ENCODE measurements around the gene GET3. TPM values are rescaled to one million over a fixed set of nuclear protein-coding genes. Genes with fewer than 3 reads are reported as not detected.

GET3 gene
- total RNA-seq, 2 experiments from 2014 or later = 61.8 to 62.9 TPM

- POLR2A ChIA-PET = interaction anchor here (0.7 to 10.1 kb wide), 24 partner anchors 8 to 157 kb away, joined by 3 to 250 read pairs (median 6); partner anchors contain the start of genes BEST2, DHPS, DNASE2 and FBXW9
- Mint-ChIP-seq H3K36me3 (ENCODE audit: low read depth) (peaks cover 47% of the 10 kb centered on the region), H3K9me3 (no peaks in the 10 kb centered on the region), H3K4me3 (peak overlapping the region; percentile 95), H3K4me1 (peaks cover 52% of the 10 kb centered on the region), H3K27me3 (no peaks in the 10 kb centered on the region), H3K27ac (peak overlapping the region; percentile 89)
- CTCF ChIA-PET = interaction anchor here (0.5 to 11.3 kb wide), 22 partner anchors 9 to 391 kb away, joined by 3 to 136 read pairs (median 4); partner anchors contain the start of genes JUNB and TNPO2
- DNase-seq = peak; percentile 68
Measured at GRCh38 chr19:12733369-12734214, 3.7 kb upstream of the GET3 start.

- no peaks in the 10 kb centered on the region for H3K9me3 Mint-ChIP-seq
- H3K4me3 Mint-ChIP-seq = peak overlapping the region; percentile 100
- CTCF ChIA-PET = interaction anchor here (1.2 to 11.3 kb wide), 6 partner anchors 15 to 147 kb away, joined by 4 to 136 read pairs (median 6); no protein-coding TSS in a partner anchor
- no peak for DNase-seq
- H3K36me3 Mint-ChIP-seq (ENCODE audit: low read depth) = peaks cover 30% of the 10 kb centered on the region
- H3K4me1 Mint-ChIP-seq = peaks cover 40% of the 10 kb centered on the region
- POLR2A ChIA-PET = interaction anchor here (0.9 to 10.1 kb wide), 11 partner anchors 7 to 153 kb away, joined by 3 to 250 read pairs (median 4); partner anchors contain the start of genes FBXW9, GCDH, RNASEH2A and TNPO2
- H3K27me3 Mint-ChIP-seq = no peaks in the 10 kb centered on the region
- peak overlapping the region; percentile 89 for H3K27ac Mint-ChIP-seq
Measured at GRCh38 chr19:12737835-12738351, 596 bp downstream of the GET3 start.

GRCh38 chr19:12745166-12745897 lies 8.0 kb downstream of the GET3 start:
- H3K4me3 Mint-ChIP-seq = no peak overlapping the region
- H3K27ac Mint-ChIP-seq = peak overlapping the region; percentile 14
- H3K27me3 Mint-ChIP-seq = peaks cover 3% of the 10 kb centered on the region
- ChIA-PET CTCF (interaction anchor here (1.4 to 1.8 kb wide), 2 partner anchors 12 to 15 kb away, joined by 4 to 5 read pairs; no protein-coding TSS in a partner anchor), POLR2A (interaction anchor here (1.0 kb wide), 1 partner anchor 8 kb away, joined by 3 read pairs; the partner anchor contains the start of gene GET3)
- no peak for DNase-seq
- peaks cover 6% of the 10 kb centered on the region for H3K4me1 Mint-ChIP-seq
- peaks cover 9% of the 10 kb centered on the region for H3K9me3 Mint-ChIP-seq
- peaks cover 40% of the 10 kb centered on the region for H3K36me3 Mint-ChIP-seq (ENCODE audit: low read depth)

GRCh38 chr19:12748489-12748888 lies 11.2 kb downstream of the GET3 start:
- CTCF ChIA-PET = interaction anchor here (1.0 to 2.6 kb wide), 3 partner anchors 9 to 48 kb away, joined by 3 to 12 read pairs (median 11); no protein-coding TSS in a partner anchor
- peaks cover 29% of the 10 kb centered on the region for H3K36me3 Mint-ChIP-seq (ENCODE audit: low read depth)
- peaks cover 4% of the 10 kb centered on the region for H3K4me1 Mint-ChIP-seq
- no peak overlapping the region for H3K27ac Mint-ChIP-seq
- no peak overlapping the region for H3K4me3 Mint-ChIP-seq
- peaks cover 9% of the 10 kb centered on the region for H3K27me3 Mint-ChIP-seq
- POLR2A ChIA-PET = interaction anchor here (1.8 kb wide), 1 partner anchor 25 kb away, joined by 4 read pairs; no protein-coding TSS in a partner anchor
- DNase-seq = no peak
- peaks cover 9% of the 10 kb centered on the region for H3K9me3 Mint-ChIP-seq

GRCh38 chr19:12749938-12750521 lies 12.7 kb downstream of the GET3 start:
- Mint-ChIP-seq H3K27me3 (peaks cover 9% of the 10 kb centered on the region), H3K4me1 (peaks cover 4% of the 10 kb centered on the region), H3K27ac (no peak overlapping the region), H3K36me3 (ENCODE audit: low read depth) (peaks cover 26% of the 10 kb centered on the region), H3K9me3 (peaks cover 9% of the 10 kb centered on the region), H3K4me3 (no peak overlapping the region)
- DNase-seq = no peak
- CTCF ChIA-PET = interaction anchor here (0.7 to 1.7 kb wide), 3 partner anchors 11 to 145 kb away, joined by 3 to 8 read pairs (median 4); no protein-coding TSS in a partner anchor
- POLR2A ChIA-PET = interaction anchor here (1.3 kb wide), 1 partner anchor 13 kb away, joined by 4 read pairs; the partner anchor contains the start of gene GET3

- no peak for DNase-seq
- peaks cover 9% of the 10 kb centered on the region for H3K9me3 Mint-ChIP-seq
- POLR2A ChIA-PET = interaction anchor here (1.3 kb wide), 1 partner anchor 17 kb away, joined by 3 read pairs; no protein-coding TSS in a partner anchor
Measured at GRCh38 chr19:12750851-12751250, 13.6 kb downstream of the GET3 start.

GRCh38 chr19:12751635-12752034 lies 14.3 kb downstream of the GET3 start, which contains the start of gene BEST2:
Gene BEST2, plus strand, starts transcription at chr19:12751791. Its CDS starts 802 bp downstream, at chr19:12752593.
- Mint-ChIP-seq H3K4me1 (peaks cover 4% of the 10 kb centered on the region), H3K4me3 (no peak within 1 kb of the TSS), H3K36me3 (ENCODE audit: low read depth) (peaks cover 18% of the 10 kb centered on the region), H3K27me3 (peaks cover 9% of the 10 kb centered on the region), H3K9me3 (peaks cover 9% of the 10 kb centered on the region), H3K27ac (no peak within 1 kb of the TSS)
- CTCF ChIA-PET = no interaction called here
- POLR2A ChIA-PET = interaction anchor here (1.3 kb wide), 1 partner anchor 18 kb away, joined by 3 read pairs; no protein-coding TSS in a partner anchor
- no peak for DNase-seq

More at GRCh38 chr19:12750851-12751250, 13.6 kb downstream of the GET3 start:
- peaks cover 24% of the 10 kb centered on the region for H3K36me3 Mint-ChIP-seq (ENCODE audit: low read depth)
- no peak overlapping the region for H3K4me3 Mint-ChIP-seq
- H3K27me3 Mint-ChIP-seq = peaks cover 9% of the 10 kb centered on the region
- H3K4me1 Mint-ChIP-seq = peaks cover 4% of the 10 kb centered on the region
- no peak overlapping the region for H3K27ac Mint-ChIP-seq
- CTCF ChIA-PET = interaction anchor here (0.7 to 1.6 kb wide), 2 partner anchors 46 to 146 kb away, joined by 3 to 4 read pairs; no protein-coding TSS in a partner anchor

- Mint-ChIP-seq H3K4me1 (peaks cover 4% of the 10 kb centered on the region), H3K36me3 (ENCODE audit: low read depth) (peaks cover 13% of the 10 kb centered on the region), H3K27me3 (peaks cover 9% of the 10 kb centered on the region), H3K9me3 (peaks cover 9% of the 10 kb centered on the region), H3K4me3 (no peak overlapping the region), H3K27ac (no peak overlapping the region)
- CTCF ChIA-PET = interaction anchor here (0.6 to 2.0 kb wide), 2 partner anchors 14 to 46 kb away, joined by 3 to 4 read pairs; no protein-coding TSS in a partner anchor
- POLR2A ChIA-PET = interaction anchor here (1.0 to 1.5 kb wide), 3 partner anchors 15 to 139 kb away, joined by 3 to 4 read pairs (median 3); partner anchors contain the start of genes GCDH and GET3
- DNase-seq = no peak
Measured at GRCh38 chr19:12752056-12752781, 14.9 kb downstream of the GET3 start.

- POLR2A ChIA-PET = interaction anchor here (1.1 to 2.3 kb wide), 3 partner anchors 21 to 58 kb away, joined by 3 to 10 read pairs (median 3); partner anchors contain the start of genes FBXW9 and TRIR
Measured at GRCh38 chr19:12754465-12755196, 17.3 kb downstream of the GET3 start.

GRCh38 chr19:12756150-12756883 lies 19.0 kb downstream of the GET3 start:
- Mint-ChIP-seq H3K9me3 (no peaks in the 10 kb centered on the region), H3K4me3 (no peak overlapping the region), H3K36me3 (ENCODE audit: low read depth) (no peaks in the 10 kb centered on the region), H3K4me1 (peaks cover 11% of the 10 kb centered on the region), H3K27ac (no peak overlapping the region), H3K27me3 (peaks cover 4% of the 10 kb centered on the region)
- DNase-seq = no peak
- ChIA-PET CTCF (interaction anchor here (0.6 to 16.8 kb wide), 7 partner anchors 11 to 68 kb away, joined by 3 to 419 read pairs (median 6); partner anchors contain the start of genes FBXW9, GET3, JUNB and PRDX2), POLR2A (interaction anchor here (1.4 to 2.3 kb wide), 3 partner anchors 16 to 60 kb away, joined by 3 to 10 read pairs (median 5); partner anchors contain the start of genes FBXW9 and TRIR)

More at GRCh38 chr19:12754465-12755196, 17.3 kb downstream of the GET3 start:
- Mint-ChIP-seq H3K36me3 (ENCODE audit: low read depth) (no peaks in the 10 kb centered on the region), H3K4me1 (peaks cover 10% of the 10 kb centered on the region), H3K4me3 (no peak overlapping the region), H3K27ac (no peak overlapping the region), H3K27me3 (peaks cover 13% of the 10 kb centered on the region), H3K9me3 (no peaks in the 10 kb centered on the region)
- CTCF ChIA-PET = interaction anchor here (1.0 to 16.8 kb wide), 6 partner anchors 13 to 93 kb away, joined by 3 to 419 read pairs (median 38); partner anchors contain the start of genes FBXW9, GET3, JUNB and PRDX2
- DNase-seq = no peak

Measured in activated CD4-positive, alpha-beta memory T cell treated with anti-CD3 and anti-CD28 coated beads, Interleukin-2, amount 10 ng/mL, durations not matched to agents 7 days and 5 days (primary cell).